DMS153 treated with DMSO at 0.1 percent for 48 hours (cell line): Measurements from ENCODE around the gene DDOST.
A peak's percentile ranks its signal among the peaks of the same experiment; 100 is the strongest.
"Not testable (repeated sequence)": the region's sequence is repeated elsewhere in the genome, so short reads cannot be mapped to it uniquely, and the experiment has no call there.

Experiments used
- DNase-seq: peaks from one replicate; lab custom pipeline; 2025; ENCODE audit not compliant: unreplicated experiment; lab: John Stamatoyannopoulos, UW

The DDOST gene

DNA sequence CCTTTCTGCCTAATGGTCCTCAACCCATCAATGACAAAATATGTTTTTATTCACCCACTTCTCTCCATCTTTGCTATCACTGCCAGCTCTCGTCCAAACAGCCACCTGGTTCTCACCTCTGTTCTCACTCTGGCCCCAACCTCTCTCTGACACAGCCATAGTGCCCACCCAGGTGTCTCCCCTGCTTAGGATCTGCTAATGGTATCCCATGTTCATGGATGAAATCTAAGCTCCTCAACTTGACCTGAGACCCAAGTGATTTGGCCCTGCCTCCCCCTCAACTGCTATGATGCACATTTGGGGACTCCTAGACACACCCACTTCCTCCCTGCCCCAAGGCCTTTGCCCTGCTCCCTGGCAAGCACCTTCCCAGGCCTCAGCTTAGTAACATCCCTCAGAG lies 30.7 kb upstream of the DDOST start:
- DNase-seq = no peak

DNA sequence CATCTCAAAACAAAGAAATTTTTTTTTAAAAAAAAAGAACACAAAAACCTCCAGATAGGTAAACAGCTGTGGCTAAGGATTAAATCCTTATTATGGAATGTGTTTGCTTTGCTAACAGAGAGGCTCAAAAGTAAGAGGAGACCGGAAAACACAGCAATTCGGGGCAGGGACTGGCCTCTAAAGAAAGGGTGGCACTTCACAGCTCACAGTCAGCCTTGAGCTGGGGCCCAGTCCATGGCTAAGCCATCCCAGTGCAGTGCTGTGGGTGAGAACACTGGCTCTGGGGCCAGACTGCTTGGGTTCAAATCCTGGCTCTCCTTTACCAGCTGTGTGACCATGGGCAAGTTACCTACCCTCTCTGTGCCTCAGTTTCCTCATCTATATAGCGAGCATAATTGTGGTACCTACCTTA lies 28.5 kb upstream of the DDOST start:
- DNase-seq = no peak

DNA sequence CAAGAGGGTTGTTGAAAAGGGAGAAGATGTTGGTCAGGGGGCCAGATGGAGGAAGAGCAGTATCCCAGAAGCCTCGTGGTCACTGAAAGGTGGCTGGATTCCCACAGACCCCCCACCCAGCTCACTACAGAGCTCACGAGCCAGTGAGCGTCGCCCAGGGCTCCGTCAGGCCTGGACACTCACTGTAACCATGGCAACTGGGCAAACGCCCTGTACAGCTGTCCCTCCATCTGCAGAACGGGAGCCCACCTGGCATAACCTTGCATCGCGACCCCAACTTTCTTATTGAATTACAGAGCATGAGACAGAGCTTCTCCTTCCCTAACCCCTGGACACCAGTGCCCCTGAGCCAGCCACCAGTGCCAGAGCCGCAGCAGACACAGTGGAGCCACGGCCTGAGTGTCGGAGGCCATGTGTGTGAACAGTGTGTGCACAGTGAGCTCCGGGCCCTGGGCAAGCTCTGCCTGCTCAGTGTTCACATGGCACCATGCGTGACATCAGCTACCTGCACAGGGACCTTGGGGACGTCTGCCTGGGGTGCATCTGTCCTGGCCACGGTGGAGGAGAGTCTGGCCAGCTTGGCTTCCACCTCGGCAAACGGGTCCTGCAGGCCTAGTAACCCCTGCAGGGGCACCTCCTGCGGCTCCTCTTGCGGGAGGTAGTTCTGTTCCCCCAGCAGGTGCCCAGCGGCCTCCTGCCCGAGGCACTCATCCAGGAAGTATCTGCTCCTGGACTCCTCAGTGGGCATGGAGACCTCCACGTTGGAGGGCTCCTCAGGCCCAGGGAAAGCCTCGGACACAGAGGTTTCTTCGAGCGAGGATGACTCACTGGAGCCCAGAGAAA lies 25.9 kb upstream of the DDOST start:
- no peak for DNase-seq

DNA sequence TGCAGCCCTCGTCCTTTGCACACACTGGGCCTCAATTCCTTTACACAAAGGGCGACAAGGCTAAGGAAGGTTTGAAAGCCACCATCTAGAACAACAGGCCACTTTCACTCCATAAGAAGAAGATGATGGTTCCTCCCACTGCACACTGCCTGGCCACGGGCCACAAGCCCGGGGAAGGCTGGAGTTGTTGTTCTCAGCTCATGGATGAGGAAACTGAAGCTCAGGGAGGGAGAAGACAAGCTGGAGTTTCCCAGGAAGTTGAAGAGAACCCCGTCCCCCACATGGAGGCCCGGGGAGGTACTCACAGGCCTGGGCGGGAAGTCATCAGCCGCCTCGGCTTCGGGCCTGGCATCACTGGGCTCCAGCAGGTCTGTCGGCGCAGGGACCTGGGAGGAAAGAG lies 24.6 kb upstream of the DDOST start:
- no peak for DNase-seq

DNA sequence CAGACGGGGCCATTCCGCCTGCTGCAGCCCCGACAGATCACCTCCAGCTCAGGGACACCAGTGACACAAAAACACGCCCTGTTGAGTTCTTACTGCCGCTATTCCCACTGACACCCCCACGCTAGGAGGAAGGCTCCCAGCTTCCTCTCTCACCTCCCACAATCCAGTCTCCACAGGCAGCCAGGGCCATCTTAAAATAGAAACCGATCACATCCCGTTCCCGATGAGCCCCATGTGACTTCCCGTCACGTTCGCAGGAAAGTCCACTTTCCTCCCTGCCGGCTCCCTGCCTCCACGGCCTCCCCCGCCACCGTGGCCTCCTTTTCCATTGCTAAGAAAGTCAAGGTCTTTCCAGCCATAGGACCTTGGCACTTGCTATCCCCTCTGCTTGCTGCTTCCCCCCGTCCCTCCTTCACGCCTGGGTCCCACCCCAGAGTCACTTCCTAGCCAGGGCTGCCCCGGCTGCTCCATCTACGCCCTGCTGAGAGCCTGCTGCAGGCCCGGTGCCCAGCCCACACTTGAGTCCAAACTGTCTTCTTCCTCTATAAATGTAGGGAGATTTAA lies 24.0 kb upstream of the DDOST start:
- no peak for DNase-seq

DNA sequence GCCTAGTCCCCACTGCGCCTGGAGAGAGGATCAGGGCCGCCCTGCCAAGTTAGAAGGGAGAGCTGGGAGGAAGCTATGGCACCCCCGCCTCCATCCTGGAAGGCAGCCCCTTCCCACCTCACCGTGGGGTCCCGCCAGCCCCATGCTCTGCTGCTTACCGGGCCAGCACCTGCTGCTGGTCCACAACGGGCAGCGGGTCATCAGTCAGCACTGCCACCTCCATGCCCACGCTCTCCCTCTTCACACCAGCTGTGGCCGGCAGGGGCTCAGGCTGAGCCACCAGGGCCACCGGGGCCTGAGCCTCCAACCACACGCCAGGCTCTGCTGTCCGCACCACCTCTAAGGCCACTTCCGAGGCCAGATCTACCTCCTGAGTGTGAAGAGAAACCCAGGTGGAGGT lies 23.5 kb upstream of the DDOST start:
- no peak for DNase-seq

DNA sequence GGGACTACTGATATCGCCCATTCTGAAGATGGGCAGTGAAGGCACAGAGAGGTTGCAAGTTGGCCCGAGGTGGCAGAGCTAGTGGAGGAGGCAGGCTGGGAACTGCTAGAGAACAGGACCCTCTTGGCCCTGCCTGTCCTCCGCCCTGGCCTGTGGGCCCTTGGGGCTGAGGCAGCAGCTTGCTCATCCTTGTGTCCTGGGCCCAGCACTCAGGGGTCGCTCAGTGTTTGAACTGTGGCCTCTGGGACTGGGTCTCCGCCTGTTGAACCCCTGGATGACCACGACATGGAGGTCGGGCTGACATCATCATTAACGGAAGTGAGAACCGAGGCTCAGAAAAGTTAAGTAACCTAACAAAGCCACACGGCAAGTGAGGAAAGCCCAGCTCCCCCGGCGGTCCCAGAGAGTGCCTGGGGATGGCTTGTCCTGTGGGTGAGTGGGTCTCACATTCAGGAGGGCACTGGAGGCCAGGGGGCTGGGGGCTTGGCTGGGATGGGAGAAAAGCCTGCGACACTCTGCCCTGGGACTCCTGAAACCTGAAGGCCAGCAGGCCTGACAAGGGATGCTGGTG lies 23.0 kb upstream of the DDOST start:
- DNase-seq = no peak

DNA sequence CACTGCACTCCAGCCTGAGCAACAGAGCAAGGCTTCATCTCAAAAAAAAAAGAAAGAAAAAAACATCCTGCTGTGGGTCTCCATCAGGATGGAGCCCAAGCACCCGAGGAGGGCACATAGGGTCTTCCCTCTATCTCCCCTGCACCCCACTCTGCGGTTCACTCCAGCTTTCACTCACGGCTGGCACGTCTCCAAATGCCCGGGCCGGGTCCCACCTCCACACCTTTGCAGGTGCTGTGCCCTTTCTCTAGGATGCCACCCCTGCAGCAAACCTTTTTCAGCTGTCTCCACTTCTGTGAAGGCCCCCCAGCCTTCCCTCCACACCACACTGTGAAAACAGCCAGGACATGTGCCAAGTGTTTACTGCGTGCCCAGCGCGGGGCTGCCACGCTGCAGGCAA lies 22.4 kb upstream of the DDOST start:
- no peak for DNase-seq

DNA sequence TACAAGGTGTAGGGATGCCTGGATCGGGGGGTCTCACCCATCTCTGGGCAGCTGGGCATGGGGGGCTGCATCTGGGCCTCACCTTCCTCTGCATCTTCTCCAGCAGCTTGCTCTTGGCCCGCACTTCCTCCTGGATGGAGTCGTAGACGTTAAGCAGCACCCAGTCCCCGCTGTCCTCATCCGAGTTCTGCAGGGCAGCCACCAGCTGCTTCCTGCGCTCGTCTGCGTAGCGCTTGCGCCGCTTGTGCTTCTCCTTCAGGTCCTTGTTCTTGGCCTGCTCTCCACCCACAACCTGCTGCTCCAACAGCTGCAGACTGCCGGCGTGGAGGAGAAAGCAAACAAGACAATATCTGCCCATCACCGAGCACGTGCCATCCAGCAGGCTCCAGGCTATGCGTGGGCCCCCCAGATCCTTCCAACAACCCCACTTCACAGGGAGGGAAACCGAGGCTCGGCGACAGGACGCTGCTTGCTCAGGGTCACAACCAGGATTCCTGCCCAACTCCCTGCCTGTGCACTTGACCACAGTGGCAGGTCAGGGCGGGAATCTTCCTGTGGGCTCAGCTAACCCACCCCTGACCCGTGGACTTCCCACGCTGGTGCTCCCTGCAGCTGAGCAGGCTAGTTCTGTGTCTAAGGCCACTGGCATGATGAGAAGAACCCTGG lies 21.5 kb upstream of the DDOST start:
- DNase-seq = peak; percentile 31

DNA sequence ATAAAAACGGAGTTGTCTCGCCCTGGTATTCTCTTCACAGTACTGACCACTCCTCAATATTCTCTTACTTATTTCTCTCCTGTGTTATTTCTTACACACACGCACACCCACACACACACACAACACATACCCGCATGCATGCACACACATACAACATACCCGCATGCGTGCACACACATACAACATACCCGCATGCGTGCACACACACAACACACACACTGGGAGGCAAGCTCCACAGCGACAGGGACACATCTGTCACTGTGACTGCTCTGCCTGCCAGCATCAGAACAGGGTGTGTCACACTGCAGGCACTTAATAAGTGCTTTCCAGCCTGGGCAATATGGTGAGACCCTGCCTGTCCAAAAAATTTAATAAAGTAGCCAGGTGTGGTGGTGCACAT lies 20.8 kb upstream of the DDOST start:
- DNase-seq = no peak

DNA sequence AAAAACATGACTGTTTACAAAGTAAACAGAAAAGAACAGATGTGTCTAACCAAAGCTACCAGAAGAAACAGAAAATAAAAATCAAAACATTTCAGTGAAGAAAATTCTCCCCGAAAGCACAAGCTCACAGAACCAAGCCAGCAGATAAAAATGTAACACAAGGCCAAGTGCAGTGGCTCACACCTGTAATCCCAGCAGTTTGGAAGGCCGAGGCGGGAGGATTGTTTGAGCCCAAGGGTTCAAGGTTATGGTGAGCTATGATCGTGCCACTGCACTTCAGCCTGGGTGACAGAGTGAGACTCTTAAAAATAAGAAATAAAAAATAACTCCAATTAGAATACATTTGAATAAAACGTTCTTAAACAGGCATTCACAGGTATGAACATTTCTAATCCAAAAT lies 19.1 kb upstream of the DDOST start:
- no peak for DNase-seq

DNA sequence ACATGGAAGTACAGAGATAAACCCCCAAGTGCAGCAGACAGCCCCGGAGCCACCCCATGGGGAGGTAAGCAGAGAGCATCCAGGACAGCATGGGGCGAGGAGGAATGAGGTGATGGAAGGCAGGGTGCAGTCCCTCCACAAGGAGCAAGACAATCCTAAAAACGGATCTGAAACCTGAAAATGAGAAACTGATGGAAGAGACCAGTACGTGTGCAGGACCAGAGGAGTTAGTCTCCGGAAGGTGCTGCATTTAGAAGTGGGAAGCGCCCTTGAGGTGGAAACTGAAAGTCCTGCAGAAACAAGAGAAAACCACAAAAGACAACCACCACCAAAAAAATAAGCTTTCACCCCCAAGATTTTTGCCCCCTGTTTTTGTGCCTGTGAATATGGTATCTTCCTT lies 17.4 kb upstream of the DDOST start:
- no peak for DNase-seq

DNA sequence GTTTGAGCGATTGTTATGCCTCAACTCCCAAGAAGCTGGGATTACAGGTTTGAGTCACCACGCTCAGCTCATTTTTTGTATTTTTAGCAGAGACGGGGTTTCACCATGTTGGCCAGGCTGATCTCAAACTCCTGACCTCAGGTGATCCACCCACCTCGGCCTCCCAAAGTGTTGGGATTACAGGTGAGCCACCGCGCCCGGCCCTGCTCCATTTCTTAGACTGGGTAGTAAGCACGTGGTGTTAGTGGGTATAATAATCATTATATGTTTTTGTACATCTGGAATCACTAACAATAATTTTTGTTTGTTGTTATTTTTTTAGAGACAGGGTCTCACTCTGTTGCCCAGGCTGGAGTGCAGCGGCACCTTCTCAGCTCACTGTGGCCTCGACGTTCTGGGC lies 12.5 kb upstream of the DDOST start:
- DNase-seq = not testable (repeated sequence)

DNA sequence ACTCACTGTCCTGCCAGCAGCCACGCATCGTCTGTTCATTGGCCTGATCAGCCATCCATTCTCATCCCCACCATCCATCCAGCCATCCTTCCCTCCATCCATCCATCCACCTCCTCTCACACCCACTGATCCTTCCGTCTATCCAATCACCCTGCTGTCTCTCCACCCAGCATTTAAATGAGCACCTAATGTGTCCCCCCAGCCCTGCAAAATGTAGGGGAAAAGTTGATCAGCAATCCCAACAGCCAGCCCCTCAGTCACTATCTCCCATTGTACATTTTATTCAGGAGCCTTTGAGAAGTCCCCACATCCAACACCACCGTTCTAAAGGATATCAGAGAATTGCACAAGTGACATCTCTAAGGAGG lies 11.1 kb upstream of the DDOST start:
- no peak for DNase-seq

DNA sequence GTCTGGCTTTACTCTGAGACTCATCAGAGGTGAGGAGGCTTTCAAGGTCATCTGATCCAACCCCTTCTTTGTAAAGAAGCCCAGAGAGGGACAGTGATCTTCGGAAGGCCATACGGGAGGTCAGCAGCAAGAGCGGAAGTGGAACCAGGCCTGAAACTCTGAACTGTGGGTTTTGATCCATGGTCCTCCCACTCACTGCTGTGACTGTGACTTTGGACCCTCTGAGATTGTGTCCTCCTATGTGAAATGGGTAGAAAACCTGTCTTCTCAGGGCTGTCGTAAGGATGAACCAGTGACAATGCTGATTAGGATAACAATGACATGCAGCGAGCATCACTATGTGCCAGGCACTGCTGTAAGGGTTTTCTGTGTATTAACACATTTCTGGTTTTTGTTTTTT lies 9.8 kb upstream of the DDOST start:
- no peak for DNase-seq

DNA sequence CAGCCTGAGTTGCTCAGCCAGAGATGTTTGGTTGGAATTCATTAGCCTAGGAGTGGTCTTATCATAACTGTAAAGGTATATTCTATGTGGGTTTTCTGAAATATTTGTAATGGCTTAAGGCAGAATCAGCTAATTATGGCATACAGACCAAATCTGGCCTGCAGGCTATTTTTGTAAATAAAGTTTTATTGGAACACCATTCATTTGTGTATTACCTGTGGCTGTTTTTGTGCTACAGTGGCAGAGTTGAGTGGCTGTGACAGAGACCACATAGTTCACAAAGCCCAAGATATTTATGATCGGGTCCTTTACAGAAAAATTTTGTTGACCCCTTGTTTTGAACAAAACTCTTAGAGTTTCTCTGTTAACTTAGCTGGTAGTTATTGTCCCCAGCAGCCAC lies 7.4 kb upstream of the DDOST start:
- DNase-seq = no peak

DNA sequence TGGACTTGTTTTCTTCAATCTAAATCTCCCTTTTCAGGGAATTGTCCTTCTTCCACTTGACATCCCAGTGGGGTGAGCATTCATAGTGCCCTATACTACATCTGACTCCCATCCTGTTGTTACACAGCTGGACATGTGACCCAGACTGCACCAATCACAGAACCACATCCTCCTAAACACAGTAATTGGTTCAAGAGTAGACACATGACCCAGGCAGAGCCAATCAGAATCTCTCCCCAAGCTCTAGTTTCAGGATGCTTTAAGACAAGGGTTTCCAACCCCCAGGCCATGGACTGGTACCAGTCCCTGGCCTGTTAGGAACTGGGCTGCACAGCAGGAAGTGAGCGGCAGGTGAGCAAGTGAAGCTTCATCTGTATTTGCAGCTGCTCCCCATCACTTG lies 5.6 kb upstream of the DDOST start:
- DNase-seq = no peak

DNA sequence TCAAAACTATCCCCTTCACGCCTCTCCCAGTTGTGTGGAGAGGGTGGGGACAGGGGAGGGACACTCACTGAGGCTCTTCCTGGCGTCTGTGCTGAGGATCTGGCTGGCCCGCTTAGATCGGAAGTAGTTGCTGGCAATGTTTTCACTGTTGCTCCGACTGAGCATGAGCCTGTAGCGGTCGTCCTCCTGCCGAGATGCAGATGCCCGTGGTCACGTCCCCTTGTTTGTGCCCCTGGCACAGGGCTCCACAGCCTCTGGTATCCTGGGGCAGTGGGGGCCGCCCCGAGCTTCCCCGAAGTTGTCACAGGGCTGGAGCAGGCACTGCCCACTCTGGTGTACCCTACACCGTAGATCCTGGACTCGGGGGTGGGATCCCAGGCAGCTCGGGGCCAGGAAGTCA lies 5.0 kb upstream of the DDOST start:
- no peak for DNase-seq

DNA sequence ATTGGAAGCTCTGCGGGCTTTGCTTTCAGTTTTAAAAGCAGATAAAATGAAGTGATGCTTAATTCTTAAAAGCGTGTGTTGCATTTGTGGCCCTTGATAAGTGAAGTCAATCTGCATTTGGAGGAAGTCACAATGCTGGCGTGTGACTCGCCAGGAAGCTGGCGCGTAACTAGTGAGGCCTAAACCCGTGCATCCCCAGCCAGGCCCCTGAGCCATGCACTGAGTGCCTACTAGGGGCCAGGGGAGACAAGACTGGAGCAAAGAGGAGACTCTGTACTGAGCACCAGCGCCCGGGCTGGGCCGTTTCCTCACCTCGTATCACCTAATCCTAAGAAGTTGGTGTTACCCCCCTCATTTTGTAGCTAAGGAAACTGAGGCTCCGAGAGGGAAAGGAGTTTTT lies 4.6 kb upstream of the DDOST start:
- no peak for DNase-seq

DNA sequence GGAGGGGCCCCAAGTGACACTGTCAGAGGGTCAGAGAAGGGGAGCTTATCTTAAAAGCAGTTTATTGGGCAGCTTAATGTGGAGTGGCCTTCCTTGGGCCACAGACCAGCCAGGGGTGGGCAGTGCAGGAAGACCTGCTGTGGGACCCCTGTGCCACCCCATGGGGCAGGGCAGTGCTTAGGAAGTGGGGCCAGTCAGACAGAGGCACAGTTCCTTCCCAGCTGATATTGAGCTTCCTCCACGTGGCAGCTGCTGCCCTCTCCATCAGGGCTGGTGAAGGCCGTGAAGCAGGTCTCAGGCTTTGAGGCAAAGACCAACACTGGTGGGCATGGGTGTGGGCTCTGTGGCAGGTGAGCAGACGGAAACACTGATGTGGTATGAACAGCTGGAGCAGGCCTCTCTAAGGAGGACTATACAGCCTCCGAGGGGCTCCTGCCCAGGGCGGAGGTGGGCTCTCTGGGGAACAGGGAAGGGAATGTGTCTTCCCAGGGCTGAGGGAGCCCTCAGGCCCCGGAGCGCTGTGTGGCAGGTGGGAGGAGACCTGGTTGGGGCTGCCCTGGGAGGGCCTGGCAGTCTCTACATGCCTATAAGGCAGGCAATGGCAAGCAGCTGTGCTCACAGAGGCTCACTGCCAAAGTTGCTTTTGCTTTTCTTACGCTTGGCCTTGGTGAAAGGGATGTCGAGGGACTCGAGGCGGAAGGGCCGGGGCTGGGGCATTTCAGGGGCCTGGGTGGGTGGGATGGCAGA lies 3.0 kb upstream of the DDOST start:
- no peak for DNase-seq

DNA sequence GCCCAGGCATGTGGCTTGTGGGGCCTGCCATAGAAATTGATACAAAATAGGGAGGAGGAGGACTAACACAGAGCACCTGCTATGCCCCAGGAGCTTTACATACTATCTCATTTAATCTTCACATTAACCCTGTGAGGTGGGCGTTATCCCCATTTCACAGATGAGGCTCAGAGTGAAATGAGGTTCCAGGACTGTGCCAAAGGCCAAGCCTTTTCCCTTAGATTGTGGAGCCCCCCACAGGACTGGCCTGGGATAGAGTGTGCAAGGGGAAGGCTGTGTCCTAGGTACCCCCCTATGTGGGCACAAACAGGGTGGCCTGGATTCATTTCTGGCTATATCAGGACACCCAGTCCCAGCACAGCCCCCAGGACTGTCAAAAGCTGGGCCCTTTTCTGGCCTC lies 2.2 kb upstream of the DDOST start:
- no peak for DNase-seq

DNA sequence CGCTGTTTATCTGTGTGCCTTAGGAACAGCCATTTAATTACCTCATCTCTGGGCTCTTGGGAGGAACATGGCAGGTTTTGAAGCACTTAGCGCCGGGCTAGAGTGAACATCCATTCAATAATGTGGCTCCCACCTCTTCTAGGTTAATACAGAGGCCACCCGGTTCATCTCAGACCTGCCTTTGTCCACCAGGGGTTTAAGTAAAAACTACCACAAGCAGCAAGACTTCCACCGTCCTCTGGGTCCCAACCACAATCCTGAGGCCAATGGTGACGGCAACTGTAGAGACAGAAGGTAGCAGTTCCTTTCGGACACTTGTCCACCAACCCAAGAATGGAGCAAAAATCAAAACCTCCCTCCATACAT lies 924 bp upstream of the DDOST start:
- DNase-seq = no peak
